ENCODE measurements around the gene CLMP.
A peak's percentile ranks its signal among the peaks of the same experiment; 100 is the strongest.
"Not testable (repeated sequence)": the region's sequence is repeated elsewhere in the genome, so short reads cannot be mapped to it uniquely, and the experiment has no call there.

The CLMP gene

DNA sequence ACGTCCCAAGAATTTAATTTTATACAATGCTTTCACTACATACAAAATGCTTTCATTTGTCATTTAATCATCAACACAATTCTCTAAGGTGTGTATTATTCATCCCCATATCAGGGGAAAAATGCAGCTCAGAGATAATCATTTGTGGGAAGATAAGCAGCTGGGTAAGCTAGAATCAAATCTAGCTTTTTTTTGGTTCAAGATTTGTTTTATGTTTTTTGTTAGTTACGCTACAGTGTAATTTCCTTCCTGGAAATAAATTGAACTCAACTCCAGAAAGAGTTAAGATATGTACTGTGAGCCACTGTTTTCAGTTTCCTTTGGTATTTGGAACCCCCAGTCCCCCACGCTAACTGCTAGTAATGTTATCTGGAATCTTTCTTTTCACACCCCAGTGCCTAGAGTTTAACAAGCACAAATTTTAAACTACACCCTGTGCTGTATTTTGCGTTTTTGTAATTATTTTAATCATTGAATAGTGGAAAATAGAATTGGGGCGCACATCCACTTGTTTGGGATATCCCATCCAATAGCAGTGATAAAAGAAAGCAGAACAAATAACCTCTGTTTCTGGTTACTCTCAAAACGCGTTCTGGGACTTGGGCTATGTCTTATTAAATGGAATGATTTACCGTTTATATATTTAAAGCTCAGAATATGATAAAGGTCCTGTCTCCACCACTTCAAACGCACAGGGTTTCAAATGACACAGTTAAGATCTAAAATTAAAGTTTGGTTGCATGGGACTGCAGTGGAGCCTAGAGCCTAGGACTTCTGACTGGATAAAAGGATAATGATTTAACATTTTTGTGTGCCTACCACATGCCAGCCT is 131.0 kb downstream of the CLMP start:
- no peak for FAIRE-seq
- no peak for TF ChIP-seq POLR2AphosphoS5 (IDR thresholded peaks at IDR 0.05; ENCODE audit: low read depth, low read length)
- TF ChIP-seq TAF1 (IDR thresholded peaks at IDR 0.05; ENCODE audit: borderline replicate concordance, low read depth, low read length), result no peak
- no peak for TF ChIP-seq POLR2A (IDR thresholded peaks at IDR 0.05; ENCODE audit: low read depth, low read length)
- no peak for DNase-seq (ENCODE audit: insufficient read length)

DNA sequence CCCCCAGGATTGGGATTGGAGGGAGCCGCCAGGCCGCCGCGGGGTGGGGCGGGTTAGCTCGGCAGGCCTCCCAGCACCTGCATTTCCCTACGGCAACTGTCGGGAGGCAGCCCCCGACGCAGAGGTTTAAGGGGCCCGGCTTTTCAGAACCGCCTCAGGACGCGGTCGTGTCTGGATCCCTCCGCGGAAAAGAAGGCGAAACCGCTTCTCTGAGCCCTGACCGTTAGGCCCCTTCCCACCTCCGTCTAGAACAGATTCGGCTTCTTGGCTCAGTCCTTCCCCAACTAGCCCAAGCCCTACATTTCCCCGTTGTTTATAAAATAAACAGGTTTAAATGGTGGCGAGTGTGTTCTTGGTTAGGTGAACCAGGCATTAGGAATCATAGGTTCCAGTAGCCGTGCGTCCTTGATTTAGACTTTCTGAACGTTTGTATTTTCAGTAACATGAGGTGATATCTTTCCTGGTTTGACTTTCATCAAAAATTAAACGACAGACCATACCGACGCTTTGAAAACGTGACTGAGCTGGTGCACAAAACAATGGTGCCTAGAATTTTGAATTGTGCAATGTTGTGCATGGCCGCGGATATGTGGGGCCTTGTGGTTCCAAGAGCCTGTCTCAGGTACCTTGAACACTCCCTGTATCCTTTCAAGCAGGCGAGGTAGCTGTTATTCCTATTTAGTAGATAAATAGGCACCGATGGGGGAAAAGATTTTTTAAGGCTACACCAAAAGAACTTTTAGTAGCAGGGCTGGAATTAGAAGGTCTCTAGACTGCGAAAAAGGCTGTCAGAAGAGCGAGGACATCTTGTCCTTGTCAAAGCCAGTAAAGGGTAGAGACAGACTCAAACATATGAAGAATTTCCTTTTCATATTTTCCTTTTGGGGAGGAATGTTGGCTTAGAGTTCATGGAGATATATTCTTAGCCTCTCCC is 131.9 kb downstream of the CLMP start:
- peak; percentile 78 for FAIRE-seq

DNA sequence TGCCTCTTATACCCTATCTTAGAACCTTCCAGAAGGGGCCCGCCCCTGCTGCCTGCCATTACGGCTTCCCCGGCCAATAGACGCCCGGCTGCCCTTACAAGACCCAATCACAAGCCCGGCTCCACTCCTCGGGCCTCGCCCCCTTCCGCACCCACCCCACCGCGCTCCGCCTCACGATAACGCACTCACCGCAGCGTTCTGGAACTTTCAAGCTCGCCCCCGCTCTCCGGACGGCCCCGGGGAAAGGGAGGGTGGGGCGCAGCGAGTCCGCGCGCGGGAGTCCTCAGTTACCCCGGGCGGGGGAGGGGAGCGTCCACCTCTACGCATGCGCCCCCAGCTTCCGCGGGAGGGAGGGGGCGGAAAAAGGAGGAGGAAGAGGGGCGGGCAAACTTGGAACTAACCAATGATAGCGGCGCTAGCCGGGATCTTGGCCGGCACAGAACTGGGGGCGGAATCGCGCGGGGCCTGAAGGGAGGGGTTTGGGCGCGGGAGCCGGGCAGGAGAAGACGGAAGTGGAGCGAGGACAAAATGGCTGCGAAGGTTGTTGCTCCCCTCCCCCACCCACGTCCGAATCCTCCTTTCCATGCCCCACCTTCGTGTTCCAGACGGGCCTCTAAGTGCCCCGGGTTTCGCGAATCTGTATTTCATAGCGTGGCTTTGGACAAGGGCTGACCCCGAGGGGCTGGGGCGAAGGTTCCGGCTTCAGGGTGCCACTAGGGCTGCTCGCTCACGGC is 132.7 kb downstream of the CLMP start:
- FAIRE-seq (peak; percentile 95), DNase-seq (ENCODE audit: insufficient read length) (peak; percentile 83)
- TF ChIP-seq POLR2A (IDR thresholded peaks at IDR 0.05; ENCODE audit: low read depth, low read length) (no peak), TAF1 (IDR thresholded peaks at IDR 0.05; ENCODE audit: borderline replicate concordance, low read depth, low read length) (peak; percentile 68; the same call in 1 of the 2 replicates)

More for the DNA sequence above, 131.9 kb downstream of the CLMP start:
- DNase-seq (ENCODE audit: insufficient read length), result no peak
- TF ChIP-seq TAF1 (IDR thresholded peaks at IDR 0.05; ENCODE audit: borderline replicate concordance, low read depth, low read length) (no peak; the same call in 1 of the 2 replicates), POLR2A (IDR thresholded peaks at IDR 0.05; ENCODE audit: low read depth, low read length) (peak; percentile 64; the same call in 1 of the 2 replicates), POLR2AphosphoS5 (IDR thresholded peaks at IDR 0.05; ENCODE audit: low read depth, low read length) (peak; percentile 72)

DNA sequence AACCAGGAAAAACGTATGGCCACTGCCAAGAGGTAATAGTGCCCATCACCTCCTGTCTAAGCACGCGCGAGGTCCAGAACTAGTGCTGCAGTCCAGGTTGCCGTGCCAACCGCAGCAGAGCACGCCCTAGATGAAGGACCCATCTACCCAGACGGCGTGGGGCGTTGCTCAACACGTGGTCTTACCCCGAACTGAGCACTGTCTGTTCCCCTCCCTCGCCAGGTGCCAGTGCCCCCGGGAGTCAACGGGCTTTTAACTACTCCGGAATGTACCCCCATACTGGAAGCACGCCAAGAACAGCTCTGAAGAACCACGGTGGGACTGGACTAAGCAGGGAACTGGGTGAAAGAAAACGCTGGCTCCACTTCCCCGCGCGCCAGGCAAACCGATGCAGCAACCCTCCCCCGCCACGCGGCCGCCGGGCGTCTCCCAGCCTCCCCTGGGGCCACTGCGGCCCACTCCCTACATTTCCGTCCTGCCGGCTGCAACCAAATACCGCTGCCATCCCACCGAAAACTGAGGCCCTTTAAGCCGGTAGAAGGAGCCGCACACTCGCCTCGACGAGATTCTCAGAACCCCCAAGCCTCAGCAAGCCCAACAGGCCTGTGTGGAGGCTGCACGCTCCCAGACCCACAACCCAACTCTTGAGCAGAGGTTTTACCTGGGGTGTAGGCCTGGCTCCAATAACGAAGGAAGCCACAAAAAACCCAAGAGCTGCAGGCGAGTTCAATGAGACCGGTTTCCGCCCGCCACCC is 133.5 kb downstream of the CLMP start, which contains the start of gene HSPA8:
Gene HSPA8, minus strand, starts transcription at position 734 of the 755 bp plus-strand sequence. CDS start 812 bp downstream, outside the sequence.
- no peak for DNase-seq (ENCODE audit: insufficient read length)
- TF ChIP-seq POLR2A (IDR thresholded peaks at IDR 0.05; ENCODE audit: low read depth, low read length) (peak; percentile 99), TAF1 (IDR thresholded peaks at IDR 0.05; ENCODE audit: borderline replicate concordance, low read depth, low read length) (peak; percentile 87; the same call in 1 of the 2 replicates), POLR2AphosphoS5 (IDR thresholded peaks at IDR 0.05; ENCODE audit: low read depth, low read length) (peak; percentile 96)
- peak; percentile 14 for FAIRE-seq

DNA sequence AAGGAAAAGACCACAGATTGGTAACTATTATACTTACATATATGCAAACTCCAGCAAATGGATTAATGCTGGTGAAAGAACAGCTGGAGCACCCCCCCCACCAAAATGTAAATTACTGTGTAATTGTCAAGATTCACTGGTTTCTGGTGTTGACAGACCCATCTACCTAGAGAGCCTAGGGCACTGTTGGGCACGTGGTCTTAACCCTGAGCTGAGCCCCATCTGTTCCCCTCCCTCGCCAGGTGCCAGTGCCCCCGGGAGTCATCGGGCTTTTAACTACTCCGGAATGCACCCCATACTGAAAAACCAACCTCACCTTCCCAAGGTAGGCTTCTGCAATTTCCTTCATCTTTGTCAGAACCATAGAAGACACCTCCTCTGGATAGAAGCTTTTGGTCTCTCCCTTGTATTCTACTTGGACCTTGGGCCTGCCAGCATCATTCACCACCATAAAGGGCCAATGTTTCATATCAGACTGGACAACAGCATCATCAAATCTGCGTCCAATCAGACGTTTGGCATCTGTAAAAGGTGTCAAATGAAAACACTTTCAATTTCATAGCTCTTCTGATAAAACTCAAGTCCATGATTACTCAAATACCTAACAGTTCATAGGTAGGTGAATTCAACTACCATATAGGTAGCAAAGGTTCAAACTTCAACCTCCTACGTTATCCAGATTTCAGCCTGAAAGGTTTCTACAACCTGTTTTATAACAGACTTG is 134.6 kb downstream of the CLMP start:
- no peak for DNase-seq (ENCODE audit: insufficient read length)
- TF ChIP-seq POLR2AphosphoS5 (IDR thresholded peaks at IDR 0.05; ENCODE audit: low read depth, low read length), result peak; percentile 56
- peak; percentile 22; the same call in 1 of the 2 replicates for TF ChIP-seq POLR2A (IDR thresholded peaks at IDR 0.05; ENCODE audit: low read depth, low read length)
- no peak for TF ChIP-seq TAF1 (IDR thresholded peaks at IDR 0.05; ENCODE audit: borderline replicate concordance, low read depth, low read length)
- peak; percentile 40 for FAIRE-seq

DNA sequence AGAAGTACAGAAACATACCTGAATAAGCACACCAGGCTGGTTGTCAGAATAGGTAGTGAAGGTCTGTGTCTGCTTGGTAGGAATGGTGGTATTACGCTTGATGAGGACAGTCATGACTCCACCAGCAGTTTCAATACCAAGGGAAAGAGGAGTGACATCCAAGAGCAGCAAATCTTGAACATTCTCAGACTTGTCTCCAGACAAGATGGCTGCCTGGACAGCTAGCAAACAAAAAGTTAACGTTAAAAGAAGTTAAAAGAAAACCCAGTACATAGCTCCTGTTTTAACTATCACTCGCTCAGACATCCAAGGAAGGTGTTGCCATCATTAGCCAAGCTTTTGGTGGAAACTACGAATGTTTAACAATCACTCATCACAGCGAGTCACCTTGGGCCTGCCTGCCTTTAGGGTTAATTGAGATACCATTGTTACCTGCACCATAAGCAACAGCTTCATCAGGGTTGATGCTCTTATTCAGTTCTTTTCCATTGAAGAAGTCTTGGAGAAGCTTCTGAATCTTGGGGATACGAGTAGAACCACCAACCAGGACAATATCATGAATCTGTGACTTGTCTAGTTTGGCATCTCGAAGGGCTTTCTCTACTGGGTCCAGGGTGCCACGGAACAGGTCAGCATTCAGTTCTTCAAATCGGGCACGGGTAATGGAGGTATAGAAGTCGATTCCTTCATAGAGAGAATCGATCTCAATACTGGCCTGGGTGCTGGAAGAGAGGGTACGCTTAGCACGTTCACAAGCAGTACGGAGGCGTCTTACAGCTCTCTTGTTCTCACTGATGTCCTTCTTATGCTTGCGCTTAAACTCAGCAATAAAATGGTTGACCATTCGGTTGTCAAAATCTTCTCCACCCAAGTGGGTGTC is 135.8 kb downstream of the CLMP start:
- not testable (repeated sequence) for DNase-seq (ENCODE audit: insufficient read length)
- peak; percentile 65 for FAIRE-seq

DNA sequence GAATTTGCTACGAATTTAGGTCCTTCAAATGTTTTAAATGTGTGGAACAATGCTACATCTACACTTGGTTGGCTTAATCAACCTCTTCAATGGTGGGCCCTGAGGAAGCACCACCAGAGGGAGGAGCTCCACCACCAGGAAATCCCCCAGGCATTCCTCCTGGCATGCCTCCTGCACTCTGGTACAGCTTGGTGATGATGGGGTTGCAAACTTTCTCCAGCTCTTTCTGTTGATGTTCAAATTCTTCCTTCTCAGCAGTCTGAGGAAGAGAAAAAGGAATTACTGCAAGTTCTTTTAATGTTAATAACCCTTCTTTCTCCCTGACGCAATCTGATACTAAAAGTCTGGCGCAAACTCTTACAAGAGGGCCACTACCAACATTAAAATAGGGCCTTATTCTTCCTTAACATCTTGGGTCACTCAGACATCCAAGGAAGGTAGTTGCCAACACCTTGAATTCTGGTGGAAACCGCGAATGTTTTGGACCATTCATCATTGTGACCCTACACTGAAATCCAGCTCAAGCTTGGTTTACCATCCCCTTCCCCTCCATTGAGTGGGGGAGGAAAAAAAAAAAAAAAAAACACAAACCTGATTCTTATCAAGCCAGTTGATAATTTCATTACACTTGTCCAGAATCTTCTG is 137.3 kb downstream of the CLMP start:
- TF ChIP-seq POLR2A (IDR thresholded peaks at IDR 0.05; ENCODE audit: low read depth, low read length) (no peak; the same call in 1 of the 2 replicates), POLR2AphosphoS5 (IDR thresholded peaks at IDR 0.05; ENCODE audit: low read depth, low read length) (no peak), TAF1 (IDR thresholded peaks at IDR 0.05; ENCODE audit: borderline replicate concordance, low read depth, low read length) (no peak)
- DNase-seq (ENCODE audit: insufficient read length) (no peak), FAIRE-seq (no peak)

DNA sequence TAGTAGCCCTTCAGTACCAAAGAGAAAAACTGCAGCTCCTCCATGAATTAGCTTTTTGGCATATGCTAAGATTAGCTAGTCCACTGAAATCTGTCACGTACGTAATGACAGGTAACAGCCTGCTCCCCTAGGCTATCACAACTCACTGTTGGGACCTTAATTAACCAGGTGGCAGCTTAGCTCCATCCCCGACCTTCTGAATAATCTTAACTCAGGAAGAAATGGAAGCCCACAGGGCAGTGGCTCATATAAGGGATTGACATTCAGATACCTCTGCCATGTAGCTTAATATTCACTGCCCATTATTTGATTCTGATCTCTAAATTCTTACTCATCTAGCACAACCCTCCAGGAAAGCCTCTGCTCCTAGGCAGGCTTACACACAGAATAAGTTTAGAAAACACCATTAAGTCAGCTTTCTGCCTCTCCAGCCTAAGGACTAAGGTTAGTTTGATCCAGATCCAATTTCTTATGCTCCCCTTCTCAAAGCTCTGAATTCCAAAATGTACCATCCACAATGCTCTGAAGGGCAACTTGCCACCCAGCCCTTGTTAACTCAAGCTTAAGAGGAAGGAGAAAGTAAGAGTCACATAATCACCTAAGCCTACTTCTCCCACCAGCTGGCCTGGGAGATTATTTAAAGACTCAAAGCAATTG is 138.1 kb downstream of the CLMP start:
- TF ChIP-seq TAF1 (IDR thresholded peaks at IDR 0.05; ENCODE audit: borderline replicate concordance, low read depth, low read length) (no peak), POLR2AphosphoS5 (IDR thresholded peaks at IDR 0.05; ENCODE audit: low read depth, low read length) (no peak), POLR2A (IDR thresholded peaks at IDR 0.05; ENCODE audit: low read depth, low read length) (peak; percentile 70)
- no peak for FAIRE-seq
- no peak for DNase-seq (ENCODE audit: insufficient read length)
